Measurements from ENCODE around the gene TSPAN2. TPM values are rescaled to one million over a fixed set of nuclear protein-coding genes. Genes with fewer than 3 reads are reported as not detected.

Gene TSPAN2
- total RNA-seq, 4 donors from 2014 or later: 0.83 to 7.6 (median 3.9) TPM

DNA sequence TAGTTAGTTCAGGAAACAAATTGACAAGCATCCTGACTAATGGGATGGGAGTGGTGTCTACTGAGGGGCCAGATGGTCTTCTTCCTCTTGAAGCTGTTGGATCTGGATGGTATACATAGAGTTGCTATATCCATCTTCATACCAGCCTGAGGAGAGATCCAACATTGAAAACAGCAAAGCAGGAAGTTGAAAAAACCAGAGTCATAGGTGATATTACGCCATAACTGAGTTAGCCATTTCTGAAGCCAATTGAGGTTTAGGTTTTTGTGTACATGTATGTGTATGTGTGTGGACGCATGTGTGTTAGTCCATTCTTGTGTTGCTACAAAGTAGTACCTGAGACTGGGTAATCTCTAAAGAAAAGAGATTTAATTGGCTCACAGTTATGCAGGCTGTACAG, 2.3 kb upstream of the TSPAN2 start:
- 86 to 94% methylated on average over 2 of the region's 2 CpGs for WGBS, 2 donors
- H3K27me3 ChIP-seq: peaks cover 0 to 15% (median 0%) of the 10 kb centered on the region in 4 donors
- H3K9me3 ChIP-seq: no peaks in the 10 kb centered on the region
- no peak overlapping the region for H3K27ac ChIP-seq
- intact Hi-C loops (cut with DNase I): no loop called here
- DNase-seq: no peak
- TF ChIP-seq POLR2A (IDR thresholded peaks at IDR 0.05): no peak
- TF ChIP-seq, protein P1, sequence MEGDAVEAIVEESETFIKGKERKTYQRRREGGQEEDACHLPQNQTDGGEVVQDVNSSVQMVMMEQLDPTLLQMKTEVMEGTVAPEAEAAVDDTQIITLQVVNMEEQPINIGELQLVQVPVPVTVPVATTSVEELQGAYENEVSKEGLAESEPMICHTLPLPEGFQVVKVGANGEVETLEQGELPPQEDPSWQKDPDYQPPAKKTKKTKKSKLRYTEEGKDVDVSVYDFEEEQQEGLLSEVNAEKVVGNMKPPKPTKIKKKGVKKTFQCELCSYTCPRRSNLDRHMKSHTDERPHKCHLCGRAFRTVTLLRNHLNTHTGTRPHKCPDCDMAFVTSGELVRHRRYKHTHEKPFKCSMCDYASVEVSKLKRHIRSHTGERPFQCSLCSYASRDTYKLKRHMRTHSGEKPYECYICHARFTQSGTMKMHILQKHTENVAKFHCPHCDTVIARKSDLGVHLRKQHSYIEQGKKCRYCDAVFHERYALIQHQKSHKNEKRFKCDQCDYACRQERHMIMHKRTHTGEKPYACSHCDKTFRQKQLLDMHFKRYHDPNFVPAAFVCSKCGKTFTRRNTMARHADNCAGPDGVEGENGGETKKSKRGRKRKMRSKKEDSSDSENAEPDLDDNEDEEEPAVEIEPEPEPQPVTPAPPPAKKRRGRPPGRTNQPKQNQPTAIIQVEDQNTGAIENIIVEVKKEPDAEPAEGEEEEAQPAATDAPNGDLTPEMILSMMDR (IDR thresholded peaks at IDR 0.05): no peak
- peaks cover 0 to 32% (median 8%) of the 10 kb centered on the region in 3 donors for H3K4me1 ChIP-seq
- H3K4me3 ChIP-seq: no peak overlapping the region
- no peaks in the 10 kb centered on the region for H3K36me3 ChIP-seq

DNA sequence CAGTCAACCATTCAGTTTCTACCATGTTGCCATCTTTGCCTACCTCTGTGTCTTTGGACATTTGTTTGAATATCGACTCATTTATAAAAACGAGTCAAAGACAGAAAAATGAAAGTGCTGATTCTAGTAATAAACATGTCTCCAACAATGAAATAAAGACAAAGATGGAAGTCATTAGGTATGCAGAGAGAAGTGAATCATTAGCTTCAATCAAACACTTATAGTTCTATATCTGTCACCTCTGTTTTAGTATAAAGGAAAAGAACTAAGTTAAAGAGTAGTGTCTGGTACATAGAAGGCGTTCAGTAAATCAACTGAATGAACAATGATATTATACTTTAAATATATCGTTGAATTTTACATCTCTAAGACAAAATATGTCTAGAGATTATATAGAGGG, 1.7 kb upstream of the TSPAN2 start:
- intact Hi-C loops (cut with DNase I): no loop called here
- no peak for TF ChIP-seq POLR2A (IDR thresholded peaks at IDR 0.05)
- TF ChIP-seq, protein P1 (IDR thresholded peaks at IDR 0.05): no peak
- H3K27me3 ChIP-seq: peaks cover 0 to 15% (median 0%) of the 10 kb centered on the region in 4 donors
- H3K4me3 ChIP-seq: no peak overlapping the region
- WGBS, 2 donors: 76 to 81% methylated on average over 4 of the region's 4 CpGs
- peak overlapping the region in 2 of 4 donors; percentile 90 to 91 for H3K27ac ChIP-seq
- H3K36me3 ChIP-seq: no peaks in the 10 kb centered on the region
- H3K4me1 ChIP-seq: peaks cover 0 to 35% (median 8%) of the 10 kb centered on the region in 3 donors
- no peak for DNase-seq
- H3K9me3 ChIP-seq: no peaks in the 10 kb centered on the region

DNA sequence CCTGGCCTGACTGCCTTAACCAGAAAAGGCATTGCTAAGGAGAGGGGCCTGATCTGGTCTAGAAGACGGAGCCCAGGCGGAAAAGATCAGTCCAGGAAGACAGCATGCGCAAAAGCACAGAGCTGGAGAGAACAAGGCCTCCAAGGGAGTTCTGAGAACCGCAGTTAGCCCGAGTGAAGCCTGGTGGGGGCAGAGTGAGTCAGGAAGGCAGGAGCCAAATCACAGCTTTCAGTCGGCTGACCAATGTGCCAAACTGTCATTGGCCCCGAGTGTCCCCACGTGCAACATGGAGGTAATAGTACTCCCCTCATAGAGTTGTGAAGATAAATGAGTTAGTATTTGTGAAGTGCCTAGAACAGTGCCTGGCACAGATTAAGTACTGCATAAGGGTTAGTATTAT, 1.2 kb upstream of the TSPAN2 start:
- H3K4me3 ChIP-seq: peak overlapping the region in 1 of 4 donors; percentile 81
- H3K27ac ChIP-seq: peak overlapping the region; percentile 33 to 91 (median 88)
- H3K4me1 ChIP-seq: peaks cover 0 to 39% (median 8%) of the 10 kb centered on the region in 3 donors
- no peaks in the 10 kb centered on the region for H3K36me3 ChIP-seq
- no peaks in the 10 kb centered on the region for H3K9me3 ChIP-seq
- intact Hi-C loops (cut with DNase I): no loop called here
- H3K27me3 ChIP-seq: peaks cover 0 to 15% (median 0%) of the 10 kb centered on the region in 4 donors
- WGBS, 2 donors: 69% methylated on average over 8 of the region's 8 CpGs
- TF ChIP-seq POLR2A (IDR thresholded peaks at IDR 0.05): no peak
- TF ChIP-seq, protein P1 (IDR thresholded peaks at IDR 0.05): no peak
- DNase-seq: no peak

DNA sequence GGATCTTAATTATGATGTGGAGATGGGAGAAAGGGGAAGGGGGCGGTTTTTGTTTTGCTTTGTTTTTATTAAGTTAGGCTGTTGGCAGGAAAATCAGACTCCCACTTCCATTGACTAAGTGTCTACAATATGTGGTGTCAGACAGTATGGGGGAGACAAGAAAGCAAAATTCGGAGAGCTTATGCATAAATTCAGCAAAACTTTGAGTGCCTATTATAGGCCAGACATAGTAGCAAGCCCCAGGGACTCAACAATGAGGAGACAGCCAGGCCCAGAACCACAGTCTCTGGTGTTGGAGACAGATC, 835 bp upstream of the TSPAN2 start:
- TF ChIP-seq POLR2A (IDR thresholded peaks at IDR 0.05): no peak
- TF ChIP-seq, protein P1 (IDR thresholded peaks at IDR 0.05): no peak
- intact Hi-C loops (cut with DNase I): no loop called here
- H3K4me3 ChIP-seq: peak overlapping the region in 3 of 4 donors; percentile 65 to 81 (median 69)
- no peaks in the 10 kb centered on the region for H3K9me3 ChIP-seq
- WGBS, 2 donors: 29 to 47% methylated on average over 1 to 2 of the region's 2 CpGs
- peak overlapping the region; percentile 33 to 91 (median 88) for H3K27ac ChIP-seq
- H3K4me1 ChIP-seq: peaks cover 0 to 43% (median 8%) of the 10 kb centered on the region in 3 donors
- DNase-seq: no peak
- peaks cover 0 to 15% (median 0%) of the 10 kb centered on the region in 4 donors for H3K27me3 ChIP-seq
- no peaks in the 10 kb centered on the region for H3K36me3 ChIP-seq

DNA sequence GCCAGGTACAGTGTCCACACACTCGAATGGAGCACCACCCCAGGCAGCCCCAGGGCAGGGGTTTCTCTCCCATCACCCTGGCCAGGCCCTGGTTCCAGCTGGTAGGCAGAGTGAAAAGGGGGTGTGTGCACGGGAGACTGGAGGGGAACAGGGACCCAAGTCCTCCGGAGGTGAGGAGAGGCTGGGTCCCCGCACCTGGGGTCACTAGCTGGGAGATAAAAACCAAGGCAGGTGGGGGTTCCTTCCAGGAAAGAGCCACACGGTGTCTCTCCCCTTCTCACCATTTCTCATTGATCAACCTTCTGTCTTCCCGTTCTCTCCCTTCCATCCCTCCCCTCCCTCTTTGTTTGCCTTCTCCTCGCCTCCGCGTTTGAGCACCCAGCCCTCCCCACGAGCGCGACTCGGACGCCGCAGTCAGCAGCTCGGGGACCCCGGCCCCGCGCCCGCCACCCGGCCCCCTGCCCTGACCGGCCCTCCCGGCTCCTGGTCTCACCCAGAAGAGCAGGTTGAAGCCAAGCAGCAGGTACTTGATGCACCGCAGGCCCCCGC, 358 bp downstream of the TSPAN2 start:
- intact Hi-C loops (cut with DNase I): no loop called here
- Histone ChIP-seq H3K4me1 (peaks cover 0 to 53% (median 8%) of the 10 kb centered on the region in 3 donors), H3K27me3 (peaks cover 0 to 15% (median 0%) of the 10 kb centered on the region in 4 donors), H3K9me3 (no peaks in the 10 kb centered on the region), H3K4me3 (peak overlapping the region; percentile 37 to 81 (median 67)), H3K27ac (peak overlapping the region; percentile 67 to 91 (median 88)), H3K36me3 (no peaks in the 10 kb centered on the region)
- TF ChIP-seq POLR2A (IDR thresholded peaks at IDR 0.05): no peak
- TF ChIP-seq, protein P1 (IDR thresholded peaks at IDR 0.05): no peak
- DNase-seq: no peak
- 3 to 6% methylated on average over 17 to 24 of the region's 25 CpGs for WGBS, 2 donors

Measured in esophagus squamous epithelium (tissue), 5 donors.